Stimulated activated CD4-positive, alpha-beta T cell treated with anti-CD3 and anti-CD28 coated beads, Interleukin-15, amount 100 ng/mL, for 48 hours (primary cell): ENCODE data around the gene SNX1.
A peak's percentile ranks its signal among the peaks of the same experiment; 100 is the strongest.
"Not testable (repeated sequence)": the region's sequence is repeated elsewhere in the genome, so short reads cannot be mapped to it uniquely, and the experiment has no call there.

Experiments used
- DNase-seq, 2 donors: peaks; one replicate each; pipeline ENCODE4 v3.0.0-alpha.2; 2020; ENCODE audit warnings: low read depth in 2 of 2

SNX1 gene, protein sequence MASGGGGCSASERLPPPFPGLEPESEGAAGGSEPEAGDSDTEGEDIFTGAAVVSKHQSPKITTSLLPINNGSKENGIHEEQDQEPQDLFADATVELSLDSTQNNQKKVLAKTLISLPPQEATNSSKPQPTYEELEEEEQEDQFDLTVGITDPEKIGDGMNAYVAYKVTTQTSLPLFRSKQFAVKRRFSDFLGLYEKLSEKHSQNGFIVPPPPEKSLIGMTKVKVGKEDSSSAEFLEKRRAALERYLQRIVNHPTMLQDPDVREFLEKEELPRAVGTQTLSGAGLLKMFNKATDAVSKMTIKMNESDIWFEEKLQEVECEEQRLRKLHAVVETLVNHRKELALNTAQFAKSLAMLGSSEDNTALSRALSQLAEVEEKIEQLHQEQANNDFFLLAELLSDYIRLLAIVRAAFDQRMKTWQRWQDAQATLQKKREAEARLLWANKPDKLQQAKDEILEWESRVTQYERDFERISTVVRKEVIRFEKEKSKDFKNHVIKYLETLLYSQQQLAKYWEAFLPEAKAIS

DNA sequence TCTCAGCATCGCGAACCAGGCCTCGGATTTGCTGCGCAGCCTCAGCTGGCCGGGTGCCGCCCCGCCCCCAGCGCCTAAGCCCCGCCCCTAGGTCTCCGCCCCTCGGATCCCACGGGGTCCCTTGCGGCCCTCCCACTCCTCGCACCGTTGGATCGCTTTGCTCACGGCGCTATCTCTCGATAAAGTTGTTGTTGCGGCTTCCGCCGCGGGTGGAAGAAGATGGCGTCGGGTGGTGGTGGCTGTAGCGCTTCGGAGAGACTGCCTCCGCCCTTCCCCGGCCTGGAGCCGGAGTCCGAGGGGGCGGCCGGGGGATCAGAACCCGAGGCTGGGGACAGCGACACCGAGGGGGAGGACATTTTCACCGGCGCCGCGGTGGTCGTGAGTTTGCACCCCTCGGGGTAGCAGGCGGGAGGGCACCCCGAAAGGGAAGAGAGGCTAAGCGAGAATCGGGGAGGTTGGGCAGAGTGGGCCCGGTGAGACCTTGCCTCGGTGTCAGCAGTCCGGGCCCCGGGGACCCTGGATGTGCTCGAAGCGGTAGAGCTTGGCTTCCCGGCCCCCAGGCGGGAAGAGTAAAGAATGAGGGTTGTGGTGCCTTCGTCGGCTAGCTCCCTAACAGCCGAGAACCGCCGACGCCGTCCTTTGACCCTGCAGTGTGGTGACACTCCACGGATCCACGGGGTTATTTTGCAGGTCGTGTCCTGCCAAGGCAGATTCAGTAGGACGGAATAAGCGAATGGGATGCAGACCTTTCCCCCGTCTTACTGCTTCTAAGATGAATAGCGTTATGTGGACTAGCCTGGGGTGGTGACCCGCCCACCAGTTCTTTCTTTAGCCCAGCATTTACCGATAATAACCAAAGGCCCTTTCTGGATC is at the start of gene SNX1:
Gene SNX1, plus strand, starts transcription at position 188 of the 873 bp plus-strand sequence. Its CDS starts 32 bp downstream, at position 220.
- DNase-seq, result peak; percentile 92 to 96

DNA sequence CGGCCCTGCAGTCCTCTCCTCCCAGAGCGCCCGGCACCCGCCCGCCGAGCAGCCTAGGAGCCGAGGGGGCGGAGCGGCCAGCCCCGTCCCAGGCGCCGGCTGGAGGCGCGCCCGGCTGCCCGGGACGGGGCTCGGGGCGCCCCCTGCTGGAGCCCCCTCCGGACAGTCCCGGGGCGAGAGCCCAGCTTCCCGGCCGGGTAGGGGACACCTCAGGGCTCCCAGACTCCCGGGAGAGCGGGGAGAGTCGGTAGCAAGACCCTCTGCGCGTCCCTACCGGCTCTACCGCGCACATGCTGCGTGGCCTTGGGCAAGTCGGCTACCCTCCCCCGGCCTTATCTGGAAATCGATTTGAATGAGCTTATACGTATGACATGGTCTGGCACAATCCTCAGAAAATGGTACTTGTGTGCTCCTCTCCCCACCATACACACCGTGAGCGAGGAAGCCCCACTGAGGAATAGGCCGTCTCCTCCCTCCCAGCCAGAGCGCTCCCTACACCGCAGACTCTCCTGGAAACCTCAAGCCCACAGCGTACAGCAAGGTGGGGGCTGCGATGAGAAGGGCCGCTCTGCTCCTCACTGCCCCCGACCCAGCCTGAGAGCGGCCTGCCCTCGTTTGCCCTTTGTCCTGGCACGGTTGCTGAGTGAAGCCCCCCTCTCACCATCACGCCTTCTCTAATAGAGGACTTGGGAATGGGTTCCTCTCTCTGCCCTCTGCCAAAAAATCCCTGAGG is 49.2 kb upstream of the SNX1 start, which contains the start of gene DAPK2:
Gene DAPK2, minus strand, starts transcription at position 65 of the 733 bp plus-strand sequence. CDS start 6,224 bp downstream, outside the sequence.
- peak; percentile 14 to 57 for DNase-seq

DNA sequence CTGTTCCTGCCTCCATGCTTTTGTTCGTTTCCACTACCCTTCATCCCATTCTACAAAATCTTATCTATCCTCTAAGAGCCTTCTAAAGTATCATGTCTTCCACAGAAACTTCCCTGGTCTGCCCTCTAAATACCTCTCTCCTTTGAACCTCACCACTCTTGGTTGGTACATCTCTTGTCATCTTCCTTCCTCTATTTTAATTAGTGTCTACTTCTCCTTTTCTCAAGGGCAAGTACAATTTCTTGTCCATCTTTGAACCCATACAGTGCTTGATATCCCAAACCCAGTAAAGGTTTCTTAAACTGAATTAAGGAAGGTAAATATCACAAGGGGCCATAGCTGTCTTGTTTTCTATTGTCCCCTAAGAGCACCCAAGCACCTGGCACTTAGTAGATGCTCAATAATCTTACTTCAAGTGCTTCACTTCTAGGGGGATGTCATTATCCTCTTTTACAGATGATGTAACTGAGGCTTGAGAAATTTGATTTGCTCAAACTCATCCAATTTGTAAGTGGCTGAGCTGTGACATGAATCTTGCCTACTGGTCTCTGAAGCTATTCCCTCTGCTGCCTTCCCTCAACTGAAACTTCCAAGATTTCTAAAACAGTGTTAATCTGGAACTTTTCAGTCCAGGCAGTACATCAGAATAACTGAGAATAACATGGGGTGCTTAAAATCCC is 46.9 kb upstream of the SNX1 start:
- no peak for DNase-seq

DNA sequence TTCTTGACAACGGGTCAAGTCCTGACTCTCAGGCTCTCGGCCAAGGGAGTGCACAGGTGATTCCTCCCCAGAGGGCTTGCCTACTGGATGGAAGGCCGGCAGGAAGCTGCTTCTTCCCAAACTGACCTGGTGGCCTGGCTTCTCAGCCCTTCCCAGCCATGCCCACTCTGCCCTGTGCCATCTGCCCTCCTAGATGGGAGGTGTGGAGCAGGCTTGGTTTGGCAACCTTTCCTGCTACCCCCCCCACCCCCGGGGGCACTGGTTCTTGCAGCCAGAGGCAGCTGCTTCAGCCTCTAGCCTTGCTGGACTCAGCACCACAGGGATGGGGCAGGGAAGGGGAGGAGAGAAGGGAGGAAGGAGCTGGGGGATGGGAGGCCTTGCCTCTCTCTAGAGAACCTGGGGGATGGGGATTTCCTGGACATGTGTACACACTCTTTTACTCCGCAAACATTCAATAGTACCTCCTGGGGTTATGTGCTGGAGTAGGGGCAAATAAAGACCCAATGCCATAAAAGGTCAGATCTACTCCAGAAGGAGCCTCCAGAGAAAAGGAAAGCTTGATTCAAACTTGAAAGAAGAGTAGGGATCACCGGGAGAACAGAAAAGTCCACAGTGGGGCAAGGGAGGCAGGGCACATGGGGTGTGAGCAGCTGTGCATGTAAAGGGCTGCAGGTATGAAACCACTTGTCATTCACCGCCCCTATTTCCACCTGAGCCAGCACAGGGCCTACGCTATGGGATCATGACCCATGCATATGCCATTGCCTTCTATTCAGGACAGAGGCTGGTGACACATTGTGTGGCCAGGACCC is 45.3 kb upstream of the SNX1 start:
- no peak for DNase-seq

DNA sequence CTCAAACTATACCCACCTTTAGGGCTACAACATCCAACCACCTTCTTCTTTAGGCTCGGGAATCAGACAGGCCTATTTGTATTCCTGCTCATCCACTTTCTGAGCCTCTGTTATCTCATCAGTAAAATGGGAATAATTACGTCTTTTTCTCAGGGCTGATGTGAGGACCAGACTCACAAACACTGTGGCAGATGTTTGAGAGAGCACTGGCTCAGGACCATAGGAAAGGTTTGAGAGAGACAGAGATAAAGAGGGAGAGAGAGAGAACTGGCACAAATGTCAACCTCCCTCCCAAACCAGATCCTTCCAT is 44.7 kb upstream of the SNX1 start:
- DNase-seq, result no peak

DNA sequence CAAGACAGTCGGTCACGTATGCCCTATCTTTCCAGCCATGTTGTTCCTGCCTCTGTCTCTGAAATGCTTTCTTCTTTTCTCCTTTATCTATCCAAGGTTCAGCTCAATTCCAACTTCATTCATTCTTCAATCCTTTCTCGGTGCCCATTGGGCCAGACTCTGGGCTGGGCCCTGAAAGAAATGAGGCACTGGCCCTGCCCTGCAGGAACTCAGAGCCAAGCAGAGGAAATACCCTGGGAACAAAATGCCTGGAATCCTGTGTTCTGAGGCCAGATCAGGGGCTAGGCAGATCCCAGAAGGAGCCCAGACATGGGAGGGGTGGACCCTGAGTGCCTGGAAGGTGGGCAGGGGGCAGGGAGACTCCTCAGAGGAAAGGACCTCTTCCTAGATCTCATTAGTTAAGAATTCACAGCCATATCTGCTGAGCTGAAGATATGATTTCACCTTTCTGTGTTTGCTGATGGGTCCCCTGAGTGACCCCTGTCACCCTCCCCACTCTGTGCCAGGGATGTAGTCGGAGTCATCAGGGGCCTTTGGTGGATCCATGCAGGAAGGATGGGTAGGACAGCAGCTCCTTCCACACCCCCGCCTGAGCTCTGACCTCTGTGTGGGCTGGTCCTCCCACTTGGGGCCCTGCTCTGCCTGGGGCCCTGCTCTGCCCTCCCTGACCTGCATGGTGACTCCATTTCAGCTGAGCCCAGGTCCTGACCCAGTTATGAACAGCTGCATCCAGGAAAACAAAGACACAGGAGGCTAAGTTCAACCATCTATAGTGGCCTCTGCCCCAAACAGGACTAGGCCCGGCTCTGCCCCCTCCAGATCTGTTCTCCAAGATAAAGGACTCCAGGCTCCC is 44.1 kb upstream of the SNX1 start:
- no peak for DNase-seq

DNA sequence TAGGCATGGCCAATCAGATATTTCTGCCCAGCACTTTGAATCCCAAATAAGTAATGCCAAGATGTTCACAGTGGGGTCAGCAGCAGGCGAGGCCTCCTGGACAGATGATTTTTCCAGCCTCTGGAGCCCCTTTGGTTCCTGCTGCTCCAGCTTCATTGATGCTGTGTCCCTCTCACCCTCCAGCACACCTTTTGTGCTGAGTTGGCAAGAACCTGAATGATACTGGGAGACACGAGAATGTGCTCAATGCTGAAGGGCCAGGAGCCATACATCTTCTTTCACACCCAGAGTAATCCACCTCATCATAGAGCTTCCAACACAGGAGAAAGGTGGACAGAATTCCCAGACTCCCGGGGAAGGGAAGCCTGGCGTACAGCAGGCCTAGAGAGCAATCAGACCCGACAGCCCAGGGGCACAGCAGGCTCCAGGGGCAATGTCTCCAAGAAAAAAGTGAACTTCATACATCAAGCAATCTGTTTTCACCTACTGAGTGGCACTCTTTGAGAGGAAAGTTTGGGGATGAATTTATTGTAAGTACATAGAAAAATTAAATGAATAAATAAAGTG is 42.8 kb upstream of the SNX1 start:
- DNase-seq, result no peak

DNA sequence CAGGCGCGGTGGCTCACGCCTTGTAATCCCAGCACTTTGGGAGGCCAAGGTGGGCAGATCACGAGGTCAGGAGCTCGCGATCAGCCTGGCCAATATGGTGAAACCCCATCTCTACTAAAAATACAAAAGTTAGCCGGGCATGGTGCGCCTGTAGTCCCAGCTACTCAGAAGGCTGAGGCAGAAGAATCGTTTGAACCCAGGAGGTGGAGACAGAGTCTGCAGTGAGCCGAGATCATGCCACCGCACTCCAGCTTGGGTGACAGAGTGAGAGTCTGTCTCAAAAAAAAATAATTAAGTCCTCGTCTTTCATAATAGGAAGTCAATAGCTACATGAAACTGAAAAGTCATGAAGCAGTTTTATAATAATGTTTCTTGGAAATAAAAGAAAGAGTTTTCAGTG is 42.1 kb upstream of the SNX1 start:
- not testable (repeated sequence) for DNase-seq

DNA sequence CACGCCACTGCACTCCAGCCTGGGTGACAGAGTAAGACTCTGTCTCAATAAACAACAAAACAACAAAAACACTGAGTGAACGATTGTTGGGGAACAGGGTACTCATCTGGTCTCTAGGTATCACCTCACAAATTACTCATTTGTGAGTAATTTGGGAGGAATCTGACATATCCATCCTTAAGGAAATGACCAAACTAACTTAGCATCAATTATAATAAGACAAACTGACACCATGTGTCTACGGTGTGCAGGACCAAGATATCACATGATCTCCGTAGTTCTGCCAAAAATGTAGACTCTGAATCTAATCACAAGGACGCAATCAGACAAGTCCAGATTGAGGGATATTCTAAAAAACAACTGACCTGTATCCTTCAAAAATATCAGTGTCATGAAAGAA is 37.5 kb upstream of the SNX1 start:
- DNase-seq, result no peak

DNA sequence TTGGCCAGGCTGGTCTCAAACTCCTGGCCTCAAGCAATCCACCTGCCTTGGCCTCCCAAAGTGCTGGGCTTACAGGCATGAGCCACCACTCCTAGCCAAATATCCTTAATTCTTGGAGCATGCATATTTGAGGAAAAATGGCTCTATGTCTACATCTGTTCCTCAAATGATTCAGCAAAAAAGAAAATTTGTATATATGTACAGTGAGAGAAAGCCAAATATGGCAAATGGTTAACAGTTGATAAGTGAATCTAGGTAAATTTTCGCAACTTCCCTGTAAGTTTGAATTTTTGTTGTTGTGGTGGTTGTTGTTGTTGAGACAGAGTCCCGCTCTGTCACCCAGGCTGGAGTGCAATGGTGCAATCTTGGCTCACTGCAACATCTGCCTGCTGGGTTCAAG is 36.7 kb upstream of the SNX1 start:
- DNase-seq, result not testable (repeated sequence)

DNA sequence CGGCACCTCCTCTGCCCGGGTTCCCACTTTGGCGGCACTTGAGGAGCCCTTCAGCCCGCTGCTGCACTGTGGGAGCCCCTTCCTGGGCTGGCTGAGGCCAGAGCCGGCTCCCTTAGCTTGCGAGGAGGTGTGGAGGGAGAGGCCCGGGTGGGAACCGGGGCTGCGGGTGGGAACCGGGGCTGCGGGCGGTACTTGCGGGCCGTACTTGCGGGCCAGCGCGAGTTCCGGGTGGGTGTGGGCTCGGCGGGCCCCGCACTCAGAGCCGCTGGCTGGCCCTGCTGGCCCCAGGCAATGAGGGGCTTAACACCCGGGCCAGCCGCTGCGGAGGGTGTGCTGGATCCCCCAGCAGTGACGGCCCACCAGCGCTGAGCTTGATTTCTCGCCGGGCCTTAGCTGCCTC is 35.1 kb upstream of the SNX1 start:
- no peak for DNase-seq

DNA sequence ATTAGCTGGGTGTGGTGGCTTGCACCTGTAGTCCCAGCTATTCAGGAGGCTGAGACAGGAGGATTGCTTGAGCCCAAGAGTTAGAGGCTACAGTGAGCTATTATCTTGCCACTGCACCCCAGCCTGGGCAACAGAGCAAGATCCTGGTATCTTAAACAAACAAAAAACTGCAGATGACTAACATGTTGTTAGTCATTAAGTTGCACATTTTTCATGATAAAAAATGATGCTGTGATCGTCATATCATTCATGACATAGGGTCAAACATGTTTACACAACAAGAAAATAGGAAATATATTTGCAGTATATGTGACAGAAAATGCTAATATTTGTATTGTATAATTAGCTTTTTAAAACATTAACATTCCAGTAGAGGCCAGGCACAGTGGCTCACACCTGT is 29.3 kb upstream of the SNX1 start:
- DNase-seq, result no peak

DNA sequence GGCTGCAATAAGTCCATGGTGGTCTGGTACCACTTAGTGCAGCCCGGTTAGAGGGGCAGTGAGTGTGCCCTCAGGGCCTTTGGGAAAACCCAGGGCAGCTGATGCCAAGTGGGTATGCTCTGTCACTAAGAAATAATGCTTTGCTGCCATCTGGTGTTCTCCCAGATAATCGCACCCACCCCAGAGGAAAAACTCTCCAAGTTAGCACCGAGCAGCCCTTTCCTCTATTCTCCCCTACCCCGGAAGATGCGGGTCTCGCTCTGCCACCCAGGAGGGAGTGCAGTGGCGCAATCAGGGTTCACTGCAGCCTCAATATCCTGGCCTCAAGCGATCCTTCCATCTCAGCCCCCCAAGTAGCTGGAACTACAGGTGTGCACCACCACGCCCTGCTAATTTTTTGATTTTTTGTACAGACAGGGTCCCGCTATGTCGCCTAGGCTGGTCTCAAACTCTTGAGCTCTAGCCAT is 28.2 kb upstream of the SNX1 start:
- DNase-seq, result peak; percentile 23 to 58

DNA sequence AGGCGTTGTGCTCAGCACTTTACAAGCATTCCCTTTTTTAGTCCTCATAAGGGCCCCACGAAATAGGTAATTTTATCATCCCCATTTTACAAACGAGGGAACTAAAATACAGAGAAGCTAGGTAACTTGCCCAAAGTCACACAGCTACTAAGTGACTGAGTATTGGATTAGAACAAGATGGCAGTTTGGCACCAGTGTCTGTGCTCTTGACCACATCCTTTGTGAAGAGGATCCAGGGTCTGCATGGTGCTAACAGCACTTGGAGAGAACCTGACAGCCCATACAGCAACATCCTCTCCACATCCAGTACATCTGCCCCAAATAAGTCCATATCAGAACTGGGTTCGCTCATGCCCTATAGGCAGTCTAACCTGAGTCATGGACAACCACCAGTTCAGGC is 27.6 kb upstream of the SNX1 start:
- no peak for DNase-seq

DNA sequence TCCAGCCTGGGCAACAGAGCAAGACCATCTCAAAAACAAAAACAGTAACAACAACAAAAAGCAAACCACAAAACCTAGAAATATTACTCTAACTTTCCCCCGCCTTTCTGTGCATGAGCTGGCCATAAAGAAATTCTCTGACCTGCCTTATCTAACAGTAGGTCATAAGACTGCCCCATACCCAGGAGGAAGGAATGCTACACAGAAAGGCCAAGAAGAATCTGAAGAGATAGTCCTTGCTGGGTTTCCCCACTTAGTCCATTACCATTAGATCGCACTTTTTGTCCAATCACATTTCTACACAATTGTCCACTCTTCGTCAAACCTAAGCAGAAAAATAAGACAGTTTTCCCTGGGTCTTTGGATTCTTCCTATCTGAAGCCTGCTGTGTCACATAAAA is 25.7 kb upstream of the SNX1 start:
- no peak for DNase-seq

DNA sequence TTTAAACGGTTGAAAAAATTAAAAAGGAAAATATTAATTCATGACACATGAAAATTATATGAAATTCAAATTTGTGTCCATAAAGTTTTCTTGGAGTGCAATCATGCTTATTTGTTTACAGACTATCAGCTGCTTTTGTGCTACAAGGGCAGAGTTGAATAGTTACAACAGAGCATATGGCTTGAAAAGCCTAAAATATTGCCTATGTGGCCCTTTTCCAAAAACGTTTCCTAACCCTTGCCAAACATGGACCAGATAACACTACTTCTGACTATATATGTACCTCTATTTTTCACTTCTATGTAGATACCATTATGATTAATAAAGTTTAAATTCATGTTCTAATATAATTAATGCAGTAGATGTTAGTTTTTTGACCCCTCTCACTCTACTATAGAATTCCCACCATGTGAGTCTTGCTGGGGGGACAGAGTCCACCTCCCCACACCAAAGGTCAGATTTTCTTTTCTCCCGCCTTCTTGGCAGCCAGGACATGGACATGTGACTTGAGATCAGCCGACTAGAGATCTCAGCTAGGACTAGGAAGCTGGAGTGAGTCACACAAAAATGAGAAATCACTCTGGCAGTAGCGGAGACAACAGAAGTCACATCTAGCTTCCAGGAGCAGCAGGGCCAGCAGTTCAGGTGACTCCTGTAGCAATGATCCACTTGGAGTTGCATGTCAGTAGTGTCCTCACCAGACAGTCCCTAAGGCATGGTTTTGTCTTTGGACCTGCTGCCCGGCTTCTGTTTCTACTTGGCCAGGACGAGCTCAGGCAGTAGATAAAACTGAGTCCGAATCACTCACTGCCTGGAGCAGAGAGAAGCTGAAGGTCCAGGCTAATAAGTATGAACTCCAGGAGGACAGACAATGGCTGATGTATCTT is 24.6 kb upstream of the SNX1 start:
- no peak for DNase-seq

DNA sequence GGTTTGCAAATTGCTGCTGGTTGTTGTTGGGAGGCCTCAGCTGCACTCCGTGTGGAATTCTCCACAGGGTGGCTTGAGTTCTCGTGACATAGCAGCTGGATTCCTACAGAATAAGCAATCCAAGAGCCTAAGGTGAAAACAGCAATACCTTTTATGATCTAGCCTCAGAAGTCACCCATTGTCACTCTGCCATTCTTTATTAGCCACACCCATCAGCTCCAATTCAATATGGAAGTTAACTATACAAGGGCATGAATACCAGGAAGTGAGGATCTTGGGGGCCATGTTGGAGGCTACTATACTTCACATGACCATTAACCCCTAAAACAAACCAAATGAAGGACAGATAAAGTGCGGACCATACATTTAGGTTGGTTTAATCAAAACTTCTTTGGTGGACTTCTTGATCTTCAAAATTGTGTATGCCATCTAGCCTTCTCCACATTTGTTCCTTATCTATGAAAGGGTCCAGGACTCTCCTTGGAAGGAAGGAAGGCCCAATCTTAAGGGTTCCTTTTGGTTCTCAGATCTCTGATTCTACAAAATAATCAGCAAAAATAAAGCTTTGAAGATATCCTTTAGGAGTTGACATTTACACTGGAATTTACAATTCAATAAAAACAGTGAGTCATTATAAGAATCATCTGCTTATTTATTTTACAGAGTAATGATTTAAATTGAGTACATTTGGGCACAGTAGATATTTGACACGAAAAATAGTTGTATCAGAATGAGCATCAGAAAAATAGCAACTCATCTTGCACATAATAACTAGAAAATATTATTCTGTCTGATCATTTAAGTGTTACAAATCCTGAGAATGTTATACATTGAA is 23.6 kb upstream of the SNX1 start:
- no peak for DNase-seq
